Thoracic aorta (tissue), 2 donors: ENCODE data around the gene UCP3. TPM values are rescaled to one million over a fixed set of nuclear protein-coding genes. Genes with fewer than 3 reads are reported as not detected.
A peak's percentile ranks its signal among the peaks of the same experiment; 100 is the strongest.

Experiments
- ATAC-seq: fragments of 150-250 bp; one replicate; pipeline ENCODE4 v1.8.0; 2017; ENCODE audit warnings: low read depth; ENCODE audit not compliant: insufficient number of reproducible peaks, low FRiP score
- DNase-seq: peaks from one replicate; pipeline ENCODE4 v3.0.0-alpha.2; 2020; ENCODE audit warnings: low spot score
- H3K27ac ChIP-seq, 2 donors: fragments of 200-600 bp; sonication (generic); 1 replicate in 1 of 2; 2 replicates in 1 of 2; pipeline ENCODE4 v1.5.1; 2016; ENCODE audit warnings: mild to moderate bottlenecking in 2 of 2, moderate library complexity in 2 of 2
- H3K27me3 ChIP-seq: fragments of 200-600 bp; sonication (generic); replicated peaks from 2 replicates; pipeline ENCODE4 v1.6.0; 2016; ENCODE audit warnings: mild to moderate bottlenecking; ENCODE audit not compliant: insufficient read depth
- H3K36me3 ChIP-seq: fragments of 200-600 bp; sonication (generic); one replicate; pipeline ENCODE4 v1.5.1; 2016
- H3K4me1 ChIP-seq, 2 donors: fragments of 200-600 bp; sonication (generic); 1 replicate in 1 of 2; 2 replicates in 1 of 2; pipeline versions ENCODE4 v1.5.1 to v1.6.0; 2016; ENCODE audit warnings: low read depth in 2 of 2, mild to moderate bottlenecking in 1 of 2; ENCODE audit not compliant: control insufficient read depth in 1 of 2
- H3K4me3 ChIP-seq: fragments of 200-600 bp; sonication (generic); 2 replicates; pipeline ENCODE4 v1.5.1; 2016; ENCODE audit warnings: mild to moderate bottlenecking
- H3K9me3 ChIP-seq: fragments of 200-600 bp; sonication (generic); 2 replicates; pipeline ENCODE4 v1.5.1; 2016
- CTCF ChIP-seq: fragments of 200-600 bp; sonication (generic); IDR thresholded peaks from one replicate; pipeline ENCODE4 v1.5.1; 2019; ENCODE audit warnings: antibody characterized with exemption
- total RNA-seq, 2 donors: library from RNA; depleted of rRNA; stranded (reverse); fragments of >200 nt; gene quantifications; one replicate each; pipeline versions ENCODE4 v1.1.0 to v1.2.3, GENCODE V29; 2016

The UCP3 gene
- total RNA-seq, 2 donors from 2014 or later = 0.14 to 13.9 TPM

GRCh38 chr11:74022546-74022945 is 13.7 kb upstream of the UCP3 start:
- TF ChIP-seq CTCF = no peak
- DNase-seq (no peak), ATAC-seq (no peak)
- Histone ChIP-seq H3K9me3 (no peaks in the 10 kb centered on the region), H3K4me3 (no peak overlapping the region), H3K27ac (peak overlapping the region in 1 of 2 donors; percentile 24), H3K4me1 (peaks cover 16 to 33% of the 10 kb centered on the region in 2 donors), H3K27me3 (no peaks in the 10 kb centered on the region), H3K36me3 (no peaks in the 10 kb centered on the region)

- Histone ChIP-seq H3K4me1 (peaks cover 16 to 32% of the 10 kb centered on the region in 2 donors), H3K27ac (no peak overlapping the region), H3K27me3 (no peaks in the 10 kb centered on the region), H3K4me3 (no peak overlapping the region), H3K9me3 (no peaks in the 10 kb centered on the region), H3K36me3 (no peaks in the 10 kb centered on the region)
- ATAC-seq (no peak), DNase-seq (no peak)
- TF ChIP-seq CTCF = no peak
Observed at GRCh38 chr11:74021998-74022397, 13.1 kb upstream of the UCP3 start.

- Histone ChIP-seq H3K27ac (peak overlapping the region in 1 of 2 donors; percentile 65), H3K4me3 (no peak overlapping the region), H3K9me3 (no peaks in the 10 kb centered on the region), H3K27me3 (no peaks in the 10 kb centered on the region), H3K36me3 (no peaks in the 10 kb centered on the region), H3K4me1 (peaks cover 16 to 26% of the 10 kb centered on the region in 2 donors)
- ATAC-seq = no peak
- no peak for TF ChIP-seq CTCF
- no peak for DNase-seq
Observed at GRCh38 chr11:74020539-74020938, 11.7 kb upstream of the UCP3 start.

GRCh38 chr11:74019860-74020259 is 11.0 kb upstream of the UCP3 start:
- no peaks in the 10 kb centered on the region for H3K9me3 ChIP-seq
- ATAC-seq (no peak), DNase-seq (no peak)
- H3K36me3 ChIP-seq = no peaks in the 10 kb centered on the region
- H3K4me3 ChIP-seq = no peak overlapping the region
- TF ChIP-seq CTCF = no peak
- H3K27ac ChIP-seq = peak overlapping the region; percentile 2 to 65
- H3K4me1 ChIP-seq = peaks cover 15 to 26% of the 10 kb centered on the region in 2 donors
- no peaks in the 10 kb centered on the region for H3K27me3 ChIP-seq

GRCh38 chr11:74019104-74019738 is 10.3 kb upstream of the UCP3 start:
- DNase-seq = no peak
- Histone ChIP-seq H3K4me1 (peaks cover 10 to 26% of the 10 kb centered on the region in 2 donors), H3K36me3 (no peaks in the 10 kb centered on the region), H3K9me3 (no peaks in the 10 kb centered on the region), H3K4me3 (no peak overlapping the region), H3K27ac (peak overlapping the region; percentile 65 to 73), H3K27me3 (no peaks in the 10 kb centered on the region)
- TF ChIP-seq CTCF = no peak
- ATAC-seq = no peak
